Astrocyte (in vitro differentiated cells and primary cell): ENCODE data around the gene SSBP1. TPM values are rescaled to one million over a fixed set of nuclear protein-coding genes. Genes with fewer than 3 reads are reported as not detected.
A peak's percentile ranks its signal among the peaks of the same experiment; 100 is the strongest.

ENCODE experiments used
- DNase-seq: peaks from one replicate; pipeline ENCODE4 v3.0.0-alpha.2; 2010; ENCODE audit warnings: low read depth
- FAIRE-seq: peaks from 2 replicates; lab custom pipeline; 2011; peaks lifted over from hg19 to GRCh38; lab: Jason Lieb, UNC
- H2AFZ ChIP-seq: 2 replicates; pipeline ENCODE4 v1.6.0; 2012; ENCODE audit warnings: low read depth, low read length, inconsistent platforms
- H3K27ac ChIP-seq: 2 replicates; pipeline ENCODE4 v1.5.1; 2011; ENCODE audit warnings: low read depth, low read length, inconsistent platforms
- H3K27me3 ChIP-seq: 2 replicates; pipeline ENCODE4 v1.6.0; 2011; ENCODE audit warnings: low read length, inconsistent platforms; ENCODE audit not compliant: insufficient read depth
- H3K36me3 ChIP-seq: 2 replicates; pipeline ENCODE4 v1.5.1; 2011; ENCODE audit warnings: low read length, inconsistent platforms; ENCODE audit not compliant: insufficient read depth
- H3K4me1 ChIP-seq: 2 replicates; pipeline ENCODE4 v1.5.1; 2011; ENCODE audit warnings: low read length, inconsistent platforms; ENCODE audit not compliant: insufficient read depth
- H3K4me2 ChIP-seq: 2 replicates; pipeline ENCODE4 v1.6.0; 2012; ENCODE audit warnings: low read length, inconsistent platforms
- H3K4me3 ChIP-seq: 2 replicates; pipeline ENCODE4 v1.5.1; 2011; ENCODE audit warnings: low read depth, mild to moderate bottlenecking, low read length, inconsistent platforms; ENCODE audit not compliant: insufficient read depth
- H3K79me2 ChIP-seq: 2 replicates; pipeline ENCODE4 v1.6.0; 2012; ENCODE audit warnings: mild to moderate bottlenecking, low read length, inconsistent platforms; ENCODE audit not compliant: insufficient read depth
- H3K9ac ChIP-seq: 2 replicates; pipeline ENCODE4 v1.6.0; 2012; ENCODE audit warnings: mild to moderate bottlenecking, low read length, inconsistent platforms
- H3K9me3 ChIP-seq: 2 replicates; pipeline ENCODE4 v1.5.1; 2012; ENCODE audit warnings: low read depth, mild to moderate bottlenecking, low read length, inconsistent platforms; ENCODE audit not compliant: insufficient read depth
- H4K20me1 ChIP-seq: 2 replicates; pipeline ENCODE4 v1.6.0; 2012; ENCODE audit warnings: low read length, inconsistent platforms; ENCODE audit not compliant: insufficient read depth
- H3K27ac Mint-ChIP-seq: one replicate; pipeline ENCODE4 v1.8.0; 2021; ENCODE audit warnings: mild to moderate bottlenecking, mixed read lengths; ENCODE audit not compliant: unreplicated experiment
- H3K27me3 Mint-ChIP-seq: one replicate; pipeline ENCODE4 v1.8.0; 2021; ENCODE audit warnings: low read depth, mixed read lengths; ENCODE audit not compliant: unreplicated experiment
- H3K36me3 Mint-ChIP-seq: one replicate; pipeline ENCODE4 v1.8.0; 2021; ENCODE audit warnings: low read depth, mixed read lengths; ENCODE audit not compliant: unreplicated experiment
- H3K4me1 Mint-ChIP-seq: one replicate; pipeline ENCODE4 v1.8.0; 2021; ENCODE audit warnings: low read depth, mixed read lengths; ENCODE audit not compliant: unreplicated experiment
- H3K4me3 Mint-ChIP-seq: one replicate; pipeline ENCODE4 v1.8.0; 2021; ENCODE audit warnings: mild to moderate bottlenecking, moderate library complexity, mixed read lengths; ENCODE audit not compliant: unreplicated experiment
- H3K9me3 Mint-ChIP-seq: one replicate; pipeline ENCODE4 v1.8.0; 2021; ENCODE audit warnings: mild to moderate bottlenecking, mixed read lengths; ENCODE audit not compliant: unreplicated experiment
- EZH2 ChIP-seq: IDR thresholded peaks from 2 replicates; pipeline ENCODE4 v1.6.1; 2012; ENCODE audit warnings: mild to moderate bottlenecking, low read length, inconsistent platforms; ENCODE audit not compliant: insufficient read depth
- total RNA-seq: library from RNA; stranded (reverse); gene quantifications from 2 replicates; pipeline ENCODE4 v1.2.1, GENCODE V29; 2021
- TF ChIP-seq, protein P1 (sequence below): IDR thresholded peaks from 2 replicates; pipeline ENCODE4 v1.5.1; 2011; ENCODE audit warnings: low read depth, mild to moderate bottlenecking, inconsistent platforms, low read length, moderate library complexity; ENCODE audit not compliant: insufficient read depth

The SSBP1 gene
- total RNA-seq, 1 donor from 2014 or later: 146 TPM

DNA sequence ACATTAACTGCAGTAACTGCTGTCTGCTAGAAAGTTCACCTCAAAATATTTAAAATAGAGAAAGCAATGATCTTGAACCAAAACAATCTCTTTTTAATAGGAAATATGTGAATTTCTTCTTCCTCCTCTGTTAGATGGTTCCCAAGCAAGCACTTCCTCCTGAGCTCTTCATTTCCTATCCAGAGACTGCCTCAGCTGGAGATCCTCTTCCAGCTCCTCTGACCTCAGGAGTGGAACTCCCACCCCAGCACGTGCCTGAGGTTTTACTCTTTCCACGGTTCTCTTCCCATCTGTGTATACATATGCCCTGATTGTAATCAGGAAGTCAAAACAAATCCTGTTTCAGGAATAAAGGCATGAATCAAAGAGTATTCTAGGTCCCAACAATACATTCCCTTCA lies 41.8 kb upstream of the SSBP1 start:
- TF ChIP-seq, protein P1, sequence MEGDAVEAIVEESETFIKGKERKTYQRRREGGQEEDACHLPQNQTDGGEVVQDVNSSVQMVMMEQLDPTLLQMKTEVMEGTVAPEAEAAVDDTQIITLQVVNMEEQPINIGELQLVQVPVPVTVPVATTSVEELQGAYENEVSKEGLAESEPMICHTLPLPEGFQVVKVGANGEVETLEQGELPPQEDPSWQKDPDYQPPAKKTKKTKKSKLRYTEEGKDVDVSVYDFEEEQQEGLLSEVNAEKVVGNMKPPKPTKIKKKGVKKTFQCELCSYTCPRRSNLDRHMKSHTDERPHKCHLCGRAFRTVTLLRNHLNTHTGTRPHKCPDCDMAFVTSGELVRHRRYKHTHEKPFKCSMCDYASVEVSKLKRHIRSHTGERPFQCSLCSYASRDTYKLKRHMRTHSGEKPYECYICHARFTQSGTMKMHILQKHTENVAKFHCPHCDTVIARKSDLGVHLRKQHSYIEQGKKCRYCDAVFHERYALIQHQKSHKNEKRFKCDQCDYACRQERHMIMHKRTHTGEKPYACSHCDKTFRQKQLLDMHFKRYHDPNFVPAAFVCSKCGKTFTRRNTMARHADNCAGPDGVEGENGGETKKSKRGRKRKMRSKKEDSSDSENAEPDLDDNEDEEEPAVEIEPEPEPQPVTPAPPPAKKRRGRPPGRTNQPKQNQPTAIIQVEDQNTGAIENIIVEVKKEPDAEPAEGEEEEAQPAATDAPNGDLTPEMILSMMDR: no peak
- TF ChIP-seq EZH2: no peak
- Histone ChIP-seq H3K27me3 (no peaks in the 10 kb centered on the region), H3K79me2 (peaks cover 35% of the 10 kb centered on the region), H2AFZ (no peak overlapping the region), H3K9ac (no peak overlapping the region), H3K36me3 (no peaks in the 10 kb centered on the region), H3K4me2 (no peak overlapping the region), H4K20me1 (peaks cover 48% of the 10 kb centered on the region), H3K4me3 (no peak overlapping the region), H3K9me3 (no peaks in the 10 kb centered on the region), H3K4me1 (peaks cover 19% of the 10 kb centered on the region), H3K27ac (no peak overlapping the region)
- no peak for DNase-seq
- H3K36me3 Mint-ChIP-seq: peaks cover 2% of the 10 kb centered on the region
- H3K27me3 Mint-ChIP-seq: no peaks in the 10 kb centered on the region
- H3K4me1 Mint-ChIP-seq: peaks cover 41% of the 10 kb centered on the region
- no peaks in the 10 kb centered on the region for H3K9me3 Mint-ChIP-seq
- no peak for FAIRE-seq
- peak overlapping the region; percentile 65 for H3K4me3 Mint-ChIP-seq
- no peak overlapping the region for H3K27ac Mint-ChIP-seq

DNA sequence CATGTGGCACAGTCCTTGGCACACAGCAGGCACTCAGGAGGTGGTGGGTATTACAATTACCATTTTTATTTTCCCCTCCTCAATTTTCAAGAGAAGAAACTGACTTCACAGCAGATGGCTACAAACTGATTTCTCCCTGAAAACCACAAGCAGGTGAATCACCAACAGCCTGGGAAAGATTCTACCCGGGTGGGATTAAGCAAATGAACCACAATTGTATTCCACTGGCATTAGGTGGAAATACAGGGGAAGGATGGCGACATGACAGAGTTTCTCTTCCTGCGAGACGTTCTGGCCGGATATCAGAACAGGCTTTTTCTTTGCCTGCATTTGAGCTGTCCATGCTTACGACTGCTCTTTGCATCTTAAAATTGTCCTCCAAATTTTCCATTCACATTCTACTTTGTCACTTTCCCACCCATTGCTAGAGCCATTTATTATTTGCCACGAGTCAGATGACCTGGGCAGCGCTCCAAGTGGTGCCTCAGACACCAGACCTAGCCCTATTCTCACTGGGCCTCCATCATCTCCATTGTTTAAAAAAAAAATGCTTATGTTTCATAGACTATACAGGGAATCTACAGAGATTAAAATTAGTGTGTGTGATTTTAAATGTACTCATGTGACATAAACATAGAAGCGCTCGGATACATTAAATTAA lies 40.8 kb upstream of the SSBP1 start:
- Mint-ChIP-seq H3K27ac (peak overlapping the region; percentile 42), H3K4me1 (peaks cover 41% of the 10 kb centered on the region), H3K27me3 (no peaks in the 10 kb centered on the region), H3K36me3 (peaks cover 2% of the 10 kb centered on the region), H3K9me3 (no peaks in the 10 kb centered on the region), H3K4me3 (no peak overlapping the region)
- TF ChIP-seq, protein P1: no peak
- no peak for TF ChIP-seq EZH2
- Histone ChIP-seq H4K20me1 (peaks cover 45% of the 10 kb centered on the region), H3K4me1 (peaks cover 21% of the 10 kb centered on the region), H2AFZ (no peak overlapping the region), H3K27ac (peak overlapping the region; percentile 3), H3K27me3 (no peaks in the 10 kb centered on the region), H3K9ac (peak overlapping the region; percentile 6), H3K9me3 (no peaks in the 10 kb centered on the region), H3K79me2 (peaks cover 27% of the 10 kb centered on the region), H3K36me3 (no peaks in the 10 kb centered on the region), H3K4me3 (peak overlapping the region; percentile 26), H3K4me2 (peak overlapping the region; percentile 71)
- no peak for FAIRE-seq
- DNase-seq: peak; percentile 79

DNA sequence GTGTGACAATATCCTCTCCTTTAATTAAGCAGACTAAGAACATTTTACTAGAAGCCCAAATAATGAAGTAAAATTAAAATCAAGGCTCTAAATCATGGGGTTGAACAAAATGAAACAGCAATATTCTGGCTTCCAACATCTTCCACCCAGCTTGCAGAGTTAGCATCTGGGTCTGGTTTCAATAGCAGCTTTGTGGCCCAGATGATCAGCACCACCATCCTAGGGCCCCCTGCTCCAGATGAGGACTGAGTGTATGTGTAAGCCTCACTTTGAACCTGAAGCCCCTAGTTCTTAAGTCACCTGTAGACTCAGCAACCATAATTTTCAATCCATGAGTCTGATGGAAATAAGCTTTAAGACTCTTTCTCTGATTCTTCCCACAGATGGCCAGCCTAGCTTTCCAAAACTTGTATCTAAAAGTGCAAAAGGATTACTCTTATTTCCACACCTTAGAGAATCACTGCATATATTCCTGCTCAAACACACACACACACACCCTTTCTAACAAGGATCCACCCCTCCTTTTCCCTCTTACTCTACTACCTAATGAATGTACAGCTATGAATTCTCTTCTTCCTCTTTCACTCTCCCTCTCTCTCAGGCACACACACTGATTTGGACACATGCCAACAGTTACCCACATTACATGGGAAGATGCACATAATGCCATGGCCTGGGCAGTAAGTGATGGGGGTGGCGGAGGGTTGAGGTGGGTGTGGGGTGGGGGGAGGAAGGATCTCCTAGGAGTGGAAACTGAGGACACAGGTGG lies 39.7 kb upstream of the SSBP1 start:
- no peak for DNase-seq
- Histone ChIP-seq H3K27ac (no peak overlapping the region), H3K4me1 (peaks cover 23% of the 10 kb centered on the region), H3K9me3 (no peaks in the 10 kb centered on the region), H3K36me3 (no peaks in the 10 kb centered on the region), H3K9ac (no peak overlapping the region), H3K27me3 (no peaks in the 10 kb centered on the region), H4K20me1 (peaks cover 45% of the 10 kb centered on the region), H3K4me3 (no peak overlapping the region), H3K79me2 (peaks cover 26% of the 10 kb centered on the region), H3K4me2 (no peak overlapping the region), H2AFZ (no peak overlapping the region)
- FAIRE-seq: no peak
- Mint-ChIP-seq H3K36me3 (peaks cover 2% of the 10 kb centered on the region), H3K4me1 (peaks cover 41% of the 10 kb centered on the region), H3K9me3 (no peaks in the 10 kb centered on the region), H3K27me3 (peaks cover 10% of the 10 kb centered on the region), H3K27ac (no peak overlapping the region), H3K4me3 (no peak overlapping the region)
- TF ChIP-seq, protein P1: no peak
- no peak for TF ChIP-seq EZH2
